Measurements from ENCODE around the gene HYAL3.
"Not testable (repeated sequence)": the region's sequence is repeated elsewhere in the genome, so short reads cannot be mapped to it uniquely, and the experiment has no call there.

The HYAL3 gene

DNA sequence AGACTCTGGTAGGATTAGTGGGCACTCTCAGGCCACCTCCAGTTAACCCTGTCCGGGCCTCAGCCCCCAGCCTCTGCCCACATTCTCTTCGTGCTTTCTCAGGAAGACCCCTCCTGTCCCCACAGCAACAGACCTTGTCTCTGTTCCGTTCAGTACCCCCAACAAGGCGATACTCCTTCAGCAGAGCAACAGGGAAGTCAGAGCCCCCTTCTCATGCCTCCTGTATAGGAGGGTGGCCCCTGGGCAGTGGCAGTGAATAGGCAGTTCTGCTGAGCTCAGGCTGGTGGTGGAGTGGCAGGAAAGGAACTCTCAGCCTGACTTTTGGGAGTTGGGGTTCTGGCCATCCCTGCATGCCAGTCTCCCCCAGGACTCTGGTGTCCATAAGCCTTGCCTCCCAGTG is 29.7 kb downstream of the HYAL3 start:
- DNase-seq: no peak
- no peak for TF ChIP-seq POLR2A (IDR thresholded peaks at IDR 0.05; ENCODE audit: low read length)

DNA sequence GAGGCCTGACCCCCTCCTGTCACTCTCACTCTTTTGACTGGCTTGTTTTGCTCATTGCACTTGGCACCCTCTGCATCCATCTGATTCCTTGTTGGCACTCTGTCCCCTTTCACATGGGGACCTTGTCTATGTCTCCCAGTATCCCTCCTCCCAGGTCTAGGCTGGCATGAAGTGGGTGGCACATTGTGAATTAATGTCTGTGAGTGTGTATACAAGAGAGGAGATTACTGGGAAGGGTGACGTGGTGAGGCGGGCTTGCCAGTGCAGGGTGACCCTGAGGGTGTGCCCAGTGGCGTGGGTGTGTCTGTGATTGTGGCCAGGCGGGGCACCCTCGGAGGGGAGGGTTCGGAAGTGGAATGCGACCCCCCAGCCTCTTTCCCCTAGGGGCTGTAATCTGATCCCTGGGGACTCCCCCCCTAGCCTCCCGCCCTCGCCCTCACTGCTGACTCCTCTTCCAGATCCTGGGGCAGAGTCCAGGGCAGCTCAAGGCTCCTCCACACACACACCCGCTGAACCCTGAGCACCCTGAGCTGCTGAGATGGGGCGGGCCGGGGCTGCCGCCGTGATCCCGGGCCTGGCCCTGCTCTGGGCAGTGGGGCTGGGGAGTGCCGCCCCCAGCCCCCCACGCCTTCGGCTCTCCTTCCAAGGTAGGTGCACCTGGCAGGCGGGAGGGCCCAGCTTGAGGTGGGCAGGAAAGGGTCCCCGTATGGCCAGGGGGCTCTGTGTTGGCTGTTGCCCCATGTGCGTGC is 30.3 kb downstream of the HYAL3 start, which contains the start of gene SEMA3B:
TSS of gene SEMA3B (plus strand) at position 445 of the 749 bp plus-strand sequence. CDS start at position 539, 94 bp downstream.
- DNase-seq: no peak
- TF ChIP-seq GATA1 (IDR thresholded peaks at IDR 0.05; ENCODE audit: low read depth, low read length) (no peak), POLR2A (IDR thresholded peaks at IDR 0.05; ENCODE audit: low read length) (no peak)

DNA sequence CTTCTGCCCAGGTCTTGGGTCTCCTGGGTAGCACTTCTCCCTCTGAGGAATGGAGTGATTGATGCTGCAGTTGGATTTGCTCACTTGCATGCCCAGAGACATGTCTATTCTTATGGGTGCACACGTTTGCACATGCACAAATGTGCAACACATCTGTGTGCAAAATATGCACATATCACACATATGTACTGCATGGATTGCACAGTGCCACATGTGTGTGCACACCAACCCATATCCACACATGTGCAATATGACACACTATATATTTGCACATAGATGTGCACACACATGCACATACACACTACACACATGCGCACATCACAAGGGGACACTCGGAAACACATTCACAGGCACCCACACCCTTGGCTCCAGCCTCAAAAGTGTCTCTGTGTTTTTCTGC is 30.9 kb downstream of the HYAL3 start:
- no peak for TF ChIP-seq GATA1 (IDR thresholded peaks at IDR 0.05; ENCODE audit: low read depth, low read length)
- TF ChIP-seq POLR2A (IDR thresholded peaks at IDR 0.05; ENCODE audit: low read length): no peak
- DNase-seq: no peak

DNA sequence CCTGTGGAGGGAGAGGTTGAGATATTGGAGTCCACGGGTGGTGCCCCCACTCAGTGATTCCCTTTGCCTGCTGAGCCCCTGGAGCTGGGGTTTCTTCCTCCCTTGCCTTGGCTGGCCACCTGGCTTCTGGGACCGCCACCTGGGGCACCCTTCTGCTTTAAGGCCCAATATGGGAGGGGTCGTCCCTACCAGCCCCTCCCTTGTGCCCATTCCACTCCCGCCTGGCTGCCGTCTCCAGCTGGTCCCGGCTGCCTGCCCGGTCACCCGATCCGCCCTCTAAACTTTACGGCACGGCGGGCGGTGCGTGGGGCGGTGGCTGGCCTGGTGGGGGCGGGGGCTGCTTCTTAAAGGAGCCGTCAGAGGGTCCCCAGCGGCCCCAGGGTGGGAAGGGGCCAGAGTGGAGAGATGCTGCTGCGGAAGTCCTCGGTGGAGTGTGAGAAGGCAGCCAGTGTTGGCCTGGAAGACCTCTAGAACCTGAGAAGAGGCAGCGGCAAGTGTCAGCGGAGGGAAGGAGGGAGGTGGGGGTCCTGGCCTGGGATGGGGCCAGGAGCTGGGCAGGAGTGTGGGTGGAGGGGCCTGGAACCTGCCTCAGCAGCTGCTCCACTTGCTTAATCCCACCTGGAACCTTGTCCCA is 31.8 kb downstream of the HYAL3 start:
- DNase-seq: no peak
- TF ChIP-seq POLR2A (IDR thresholded peaks at IDR 0.05; ENCODE audit: low read length) (no peak), GATA1 (IDR thresholded peaks at IDR 0.05; ENCODE audit: low read depth, low read length) (no peak)

DNA sequence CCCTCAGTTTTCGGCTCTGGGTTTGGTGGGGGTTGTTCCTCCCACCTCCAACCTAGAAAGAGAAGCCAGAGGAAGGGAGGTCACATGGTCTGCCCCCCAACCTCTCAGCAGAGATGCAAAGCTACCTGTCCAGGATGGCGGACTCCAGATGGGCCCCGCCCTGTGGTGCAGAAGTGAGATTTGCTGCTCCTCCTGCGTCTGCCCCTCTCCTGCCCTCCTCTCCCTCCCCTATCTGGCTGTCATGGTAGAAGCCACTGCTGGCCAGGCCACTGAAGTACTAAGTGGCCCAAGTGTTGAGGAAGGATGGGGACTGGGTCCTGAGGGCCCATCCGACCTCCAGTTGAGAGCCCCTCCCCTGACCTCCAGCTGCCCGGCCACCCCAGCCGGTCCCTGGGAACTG is 32.4 kb downstream of the HYAL3 start:
- DNase-seq: no peak
- no peak for TF ChIP-seq POLR2A (IDR thresholded peaks at IDR 0.05; ENCODE audit: low read length)
- TF ChIP-seq GATA1 (IDR thresholded peaks at IDR 0.05; ENCODE audit: low read depth, low read length): no peak

DNA sequence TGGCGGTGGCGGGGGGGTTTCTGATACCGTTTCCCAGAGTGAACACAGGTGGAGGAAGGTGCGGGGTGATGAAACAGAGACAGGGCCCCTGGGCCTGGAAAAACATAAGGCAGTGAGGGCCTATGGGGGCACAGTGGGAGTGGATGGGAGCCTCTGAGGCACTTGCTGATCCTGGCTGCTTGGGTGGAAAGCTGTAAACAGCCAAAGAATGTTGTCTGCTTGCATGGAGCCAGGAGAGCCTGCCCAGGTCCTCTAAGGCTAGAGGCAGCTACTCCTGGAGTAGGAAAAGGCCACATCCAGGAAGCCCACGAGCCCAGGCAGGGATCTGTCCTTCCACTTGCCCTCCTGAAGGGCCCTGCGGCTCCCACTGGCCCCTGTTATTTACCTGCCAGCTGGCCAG is 33.2 kb downstream of the HYAL3 start:
- no peak for DNase-seq
- TF ChIP-seq POLR2A (IDR thresholded peaks at IDR 0.05; ENCODE audit: low read length): no peak
- no peak for TF ChIP-seq GATA1 (IDR thresholded peaks at IDR 0.05; ENCODE audit: low read depth, low read length)

DNA sequence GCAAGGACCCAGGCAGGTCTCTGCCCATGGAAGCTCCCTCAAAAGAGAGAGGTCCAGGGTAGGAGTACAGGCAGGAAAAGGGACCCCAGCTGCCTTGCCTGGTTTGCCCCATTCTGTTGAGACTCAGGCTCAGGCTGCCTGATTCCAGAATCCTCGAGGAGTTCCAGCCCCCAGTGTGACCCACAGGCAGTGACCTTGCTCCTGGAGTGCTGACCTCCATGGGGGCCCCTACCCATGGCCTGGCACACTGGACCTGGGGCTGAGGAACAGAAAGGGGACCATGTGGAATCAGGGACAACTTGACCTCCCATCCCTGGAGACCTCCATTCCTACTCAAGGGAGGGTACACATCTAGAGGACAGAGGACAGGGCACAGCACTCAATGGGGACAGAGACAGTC is 33.6 kb downstream of the HYAL3 start:
- no peak for DNase-seq
- TF ChIP-seq GATA1 (IDR thresholded peaks at IDR 0.05; ENCODE audit: low read depth, low read length) (no peak), POLR2A (IDR thresholded peaks at IDR 0.05; ENCODE audit: low read length) (no peak)

DNA sequence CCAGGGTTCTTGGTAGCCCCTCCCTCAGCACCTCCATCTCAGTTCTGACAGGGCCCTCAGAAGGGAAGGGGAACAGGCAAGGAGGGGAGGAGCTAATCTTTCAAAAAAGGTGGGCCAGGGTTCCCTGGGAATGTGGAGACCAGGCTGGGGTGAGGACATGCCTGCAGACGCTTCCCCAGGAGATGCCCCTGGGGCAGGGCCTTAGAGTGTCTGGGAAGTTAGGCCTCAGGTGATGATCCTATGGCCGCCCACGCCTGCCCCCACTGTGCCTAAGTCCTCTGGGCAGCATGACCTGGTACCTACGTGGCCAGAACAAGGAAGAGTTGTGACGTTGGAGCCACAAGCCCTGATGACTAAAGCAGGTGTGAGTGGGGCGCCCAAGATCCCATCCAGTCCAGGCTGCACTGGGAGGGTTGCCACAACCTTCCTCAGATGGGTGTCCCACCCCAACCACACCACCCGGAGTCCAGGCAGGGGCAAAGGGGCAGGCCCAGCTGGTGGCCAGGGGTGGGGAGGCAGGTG is 34.2 kb downstream of the HYAL3 start:
- DNase-seq: no peak
- TF ChIP-seq POLR2A (IDR thresholded peaks at IDR 0.05; ENCODE audit: low read length) (no peak), GATA1 (IDR thresholded peaks at IDR 0.05; ENCODE audit: low read depth, low read length) (no peak)

DNA sequence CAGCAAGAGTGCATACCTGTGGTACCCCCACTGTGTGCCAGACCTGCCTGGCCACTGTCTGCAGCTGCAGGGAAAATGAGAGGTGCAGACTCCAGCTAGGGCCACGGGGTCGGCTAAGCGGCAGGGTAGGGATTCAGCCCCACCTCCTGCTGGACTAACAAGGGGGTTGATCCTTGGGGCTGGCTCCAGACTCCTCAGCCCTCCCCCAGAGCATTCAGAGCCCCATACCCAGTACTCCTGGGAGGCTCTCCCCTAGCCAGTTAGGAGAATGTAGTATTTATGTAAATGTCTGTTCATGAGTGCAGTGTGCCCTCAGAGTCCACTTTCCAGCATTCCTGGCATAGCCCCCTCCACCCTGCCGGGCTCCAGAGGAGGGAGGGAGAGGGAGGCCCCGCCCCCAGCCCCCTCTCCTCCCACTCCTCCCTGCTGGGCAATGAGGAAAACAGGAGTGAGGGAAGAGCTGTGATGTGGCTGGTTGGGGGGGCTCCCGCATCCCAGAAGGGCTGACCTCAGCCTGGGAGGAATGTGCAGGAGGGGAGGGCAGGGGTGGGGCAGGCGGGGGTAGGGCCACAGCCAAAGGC is 34.7 kb downstream of the HYAL3 start:
- no peak for TF ChIP-seq POLR2A (IDR thresholded peaks at IDR 0.05; ENCODE audit: low read length)
- no peak for TF ChIP-seq GATA1 (IDR thresholded peaks at IDR 0.05; ENCODE audit: low read depth, low read length)
- DNase-seq: no peak

DNA sequence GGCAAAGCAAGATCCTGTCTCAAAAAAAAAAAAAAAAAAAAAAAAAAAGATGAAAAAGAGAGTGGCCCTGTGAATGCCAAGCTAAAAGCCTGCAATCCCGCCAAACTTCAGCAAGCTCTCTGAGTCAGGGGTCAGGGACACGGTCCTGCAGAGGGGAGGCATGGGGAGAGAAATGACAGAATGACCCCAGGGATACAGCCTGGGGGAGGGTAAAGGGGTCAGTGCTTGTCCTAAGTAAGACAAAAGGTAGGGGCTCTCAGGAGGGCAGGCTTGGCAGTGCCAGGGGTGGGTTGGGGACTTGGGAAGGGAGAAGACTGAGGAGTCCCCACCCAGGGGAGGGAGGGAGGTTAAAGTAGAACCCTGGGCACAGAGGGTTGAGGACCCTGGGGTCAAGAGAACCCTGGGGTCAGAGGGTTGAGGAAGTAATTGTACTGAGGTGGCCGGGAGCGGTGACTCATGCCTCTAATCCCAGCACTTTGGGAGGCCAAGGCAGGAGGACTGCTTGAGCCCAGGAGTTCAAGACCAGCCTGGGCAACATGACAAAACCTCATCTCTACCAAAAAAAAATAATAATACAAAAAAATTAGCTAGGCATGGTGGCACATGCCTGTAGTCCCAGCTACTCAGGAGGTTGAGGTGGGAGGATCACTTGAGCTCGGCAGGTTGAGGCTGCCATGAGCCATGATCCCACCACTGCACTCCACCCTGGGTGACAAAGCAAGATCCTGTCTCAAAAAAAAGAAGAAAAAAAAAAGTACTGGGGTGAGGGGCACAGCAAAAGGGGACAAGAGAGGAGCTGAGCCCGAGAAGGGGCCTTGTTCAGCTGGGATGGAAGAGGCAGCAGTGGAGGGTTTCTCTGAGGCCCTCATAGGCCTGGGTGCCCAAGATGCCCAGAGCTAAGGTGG is 35.5 kb downstream of the HYAL3 start:
- TF ChIP-seq POLR2A (IDR thresholded peaks at IDR 0.05; ENCODE audit: low read length) (no peak), GATA1 (IDR thresholded peaks at IDR 0.05; ENCODE audit: low read depth, low read length) (no peak)
- DNase-seq: no peak

DNA sequence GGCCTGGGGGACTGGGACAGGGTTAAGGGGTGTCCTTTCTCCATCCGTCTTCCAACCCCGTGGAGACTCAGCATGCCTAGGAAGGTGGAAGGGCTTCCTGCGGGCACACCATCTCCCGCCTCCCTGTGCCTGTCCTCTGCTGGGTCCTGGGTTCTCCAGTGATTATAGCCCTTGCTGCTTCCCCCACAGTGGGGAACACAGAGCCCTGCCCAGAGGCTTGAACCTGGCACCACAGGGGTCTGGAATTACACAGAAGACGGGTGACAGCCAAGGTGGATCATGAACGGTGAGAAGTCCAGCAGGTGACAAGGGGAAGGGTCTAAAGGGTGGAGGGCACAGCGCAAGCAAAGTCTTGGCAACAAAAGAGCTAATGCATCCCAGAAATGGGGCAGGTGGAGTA is 36.4 kb downstream of the HYAL3 start:
- TF ChIP-seq POLR2A (IDR thresholded peaks at IDR 0.05; ENCODE audit: low read length) (no peak), GATA1 (IDR thresholded peaks at IDR 0.05; ENCODE audit: low read depth, low read length) (no peak)
- DNase-seq: no peak

DNA sequence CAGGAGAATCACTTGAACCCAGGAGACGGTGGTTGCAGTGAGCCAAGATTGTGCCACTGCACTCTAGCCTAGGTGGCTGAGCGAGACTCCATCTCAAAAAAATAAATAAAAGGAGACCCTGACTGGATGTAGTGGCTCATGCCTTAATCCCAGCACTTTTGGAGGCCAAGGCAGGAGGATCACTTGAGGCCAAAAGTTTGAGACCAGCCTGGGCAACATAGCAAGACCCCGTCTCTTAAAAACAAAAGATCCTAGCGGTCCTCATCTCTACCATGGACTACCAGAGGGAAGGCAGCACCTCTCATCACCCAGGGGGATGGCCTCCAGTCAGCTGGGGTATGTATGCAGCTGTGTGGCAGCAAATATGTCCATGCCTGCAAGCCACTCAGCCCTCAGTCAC is 37.0 kb downstream of the HYAL3 start:
- not testable (repeated sequence) for DNase-seq

DNA sequence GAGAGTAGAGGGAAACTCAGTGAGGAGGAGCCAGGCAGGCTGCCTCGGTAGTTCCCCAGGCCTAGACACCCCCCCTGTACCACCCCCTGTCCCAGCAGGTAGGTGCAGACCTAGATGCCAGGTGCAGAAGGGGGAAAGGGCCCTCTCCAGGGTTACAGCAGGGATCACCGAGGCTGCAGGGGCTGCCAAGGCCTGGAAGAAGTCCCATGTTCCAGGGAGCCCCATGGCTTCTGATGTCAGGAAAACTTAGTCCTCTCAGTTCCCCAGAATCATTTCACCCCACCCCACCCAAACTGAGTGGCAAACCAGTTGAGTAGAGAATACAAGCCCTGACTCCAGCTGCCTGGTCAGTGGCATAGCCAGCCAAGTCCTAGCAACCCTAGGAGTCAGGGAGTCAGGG is 37.7 kb downstream of the HYAL3 start:
- TF ChIP-seq POLR2A (IDR thresholded peaks at IDR 0.05; ENCODE audit: low read length) (no peak), GATA1 (IDR thresholded peaks at IDR 0.05; ENCODE audit: low read depth, low read length) (no peak)
- no peak for DNase-seq

DNA sequence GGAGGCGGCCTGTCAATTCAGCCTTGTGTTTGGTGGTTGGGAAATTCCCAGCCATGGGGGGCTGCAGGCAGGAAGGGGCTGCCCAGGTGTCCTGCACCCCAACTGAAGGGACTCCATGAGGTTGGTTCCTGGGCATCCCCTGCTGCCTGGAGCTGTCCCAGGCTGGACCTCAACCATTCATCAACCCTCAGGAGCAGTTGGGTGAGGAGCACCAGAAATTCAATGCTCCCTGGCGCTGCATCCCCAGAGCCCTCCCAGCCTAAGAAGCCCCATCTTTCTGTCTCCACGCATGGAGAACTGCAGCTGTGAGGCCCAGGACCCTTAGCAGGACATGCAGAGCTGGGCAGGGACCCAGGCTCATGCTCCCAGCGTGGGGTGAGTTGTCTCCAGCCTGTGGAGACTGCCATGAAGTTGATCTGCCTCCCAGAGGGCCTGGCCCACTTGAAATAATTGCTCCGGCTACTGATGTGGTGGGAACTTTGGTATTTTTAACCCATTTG is 38.2 kb downstream of the HYAL3 start:
- TF ChIP-seq GATA1 (IDR thresholded peaks at IDR 0.05; ENCODE audit: low read depth, low read length): no peak
- no peak for TF ChIP-seq POLR2A (IDR thresholded peaks at IDR 0.05; ENCODE audit: low read length)
- DNase-seq: no peak

All from erythroblast (primary cell).